ENCODE measurements around the gene CDH23.

GRCh38 chr10:71390461-71390835, 6.3 kb upstream of the CDH23 start:
- TF ChIP-seq CTCF (IDR thresholded peaks at IDR 0.05; ENCODE audit: low read depth, low read length, poor library complexity, severe bottlenecking), result no peak
- no peak for TF ChIP-seq EZH2phosphoT487 (IDR thresholded peaks at IDR 0.05; ENCODE audit: borderline replicate concordance, low read length)
